ENCODE measurements around the gene TFR2.

The TFR2 gene

DNA sequence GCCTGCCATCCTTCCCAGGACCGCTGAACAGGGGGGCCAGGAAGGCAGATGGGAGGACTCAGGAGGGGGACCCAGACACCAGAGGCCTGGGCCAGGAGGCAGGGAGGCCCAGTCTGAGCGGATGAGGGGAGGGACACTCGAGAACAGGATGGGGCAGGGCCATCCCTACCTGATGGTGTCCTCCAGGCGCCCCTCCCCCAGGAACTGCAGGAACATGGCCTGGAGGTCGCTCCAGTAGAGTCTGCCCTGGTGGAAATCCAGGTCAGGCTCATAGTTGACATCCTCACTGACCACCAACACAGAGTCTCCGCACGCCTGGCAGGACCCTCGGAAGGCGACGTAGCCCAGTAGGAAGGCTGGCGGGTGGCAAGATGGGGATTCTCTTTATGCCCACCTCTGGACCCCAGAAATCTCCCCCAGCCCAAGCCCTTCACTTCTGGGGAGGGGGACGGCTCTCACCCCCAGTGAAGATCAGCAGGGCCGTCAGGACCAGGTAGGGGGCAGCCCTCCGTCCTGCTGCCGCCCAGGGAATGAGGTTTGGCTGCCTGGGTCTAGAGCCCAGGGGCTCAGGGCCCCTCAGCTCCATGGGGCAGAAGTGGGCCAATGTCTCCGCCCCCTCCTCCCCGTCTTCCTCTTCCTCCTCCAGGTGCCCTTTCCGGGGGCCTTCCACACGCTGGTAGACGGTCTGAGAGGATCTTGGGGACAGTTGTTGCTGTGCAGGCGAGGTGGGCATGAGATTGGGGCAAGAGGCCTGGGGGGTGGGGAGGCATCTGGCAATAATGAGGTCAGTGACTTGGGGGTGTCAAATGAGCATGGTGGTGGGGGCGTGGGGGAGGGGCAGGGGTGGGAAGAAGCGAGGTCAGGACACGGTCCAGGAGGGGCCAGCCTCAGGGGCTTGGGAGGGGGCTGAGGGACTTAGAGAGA is 573 bp downstream of the TFR2 start:
- H3K9me3 Mint-ChIP-seq, result no peaks in the 10 kb centered on the region
- H3K27me3 Mint-ChIP-seq, result peaks cover 28% of the 10 kb centered on the region
- H3K27ac Mint-ChIP-seq, result no peak overlapping the region
- H3K4me1 Mint-ChIP-seq, result peaks cover 18% of the 10 kb centered on the region
- H3K36me3 Mint-ChIP-seq, result no peaks in the 10 kb centered on the region
- no peak overlapping the region for H3K4me3 Mint-ChIP-seq
- ATAC-seq, result no peak

DNA sequence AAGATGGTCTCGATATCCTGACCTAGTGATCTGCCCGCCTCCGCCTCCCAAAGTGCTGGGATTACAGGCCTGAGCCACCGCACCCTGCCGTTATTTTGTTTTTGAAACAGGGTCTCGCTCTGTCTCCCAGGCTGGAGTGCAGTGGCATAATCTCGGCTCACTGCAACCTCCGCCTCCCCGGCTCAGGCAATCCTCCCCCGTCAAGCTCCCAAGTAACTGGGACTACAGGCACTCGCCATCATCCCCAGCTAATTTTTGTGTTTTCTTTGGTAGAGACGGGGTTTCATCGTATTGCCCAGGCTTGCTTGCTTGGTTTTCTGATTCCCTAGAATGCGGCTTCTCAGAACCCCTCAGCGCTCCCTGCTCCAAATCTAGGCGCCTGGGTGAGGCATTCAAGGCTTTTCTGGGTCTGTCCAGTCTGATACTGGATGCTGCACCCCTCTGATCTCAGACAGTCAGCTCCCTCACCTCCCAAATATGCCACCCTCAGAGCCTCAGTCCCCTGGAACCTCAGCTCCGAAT is 1.3 kb downstream of the TFR2 start:
- H3K36me3 Mint-ChIP-seq, result no peaks in the 10 kb centered on the region
- H3K4me1 Mint-ChIP-seq, result peaks cover 18% of the 10 kb centered on the region
- no peaks in the 10 kb centered on the region for H3K9me3 Mint-ChIP-seq
- peaks cover 21% of the 10 kb centered on the region for H3K27me3 Mint-ChIP-seq
- ATAC-seq, result no peak
- H3K27ac Mint-ChIP-seq, result no peak overlapping the region
- H3K4me3 Mint-ChIP-seq, result no peak overlapping the region

DNA sequence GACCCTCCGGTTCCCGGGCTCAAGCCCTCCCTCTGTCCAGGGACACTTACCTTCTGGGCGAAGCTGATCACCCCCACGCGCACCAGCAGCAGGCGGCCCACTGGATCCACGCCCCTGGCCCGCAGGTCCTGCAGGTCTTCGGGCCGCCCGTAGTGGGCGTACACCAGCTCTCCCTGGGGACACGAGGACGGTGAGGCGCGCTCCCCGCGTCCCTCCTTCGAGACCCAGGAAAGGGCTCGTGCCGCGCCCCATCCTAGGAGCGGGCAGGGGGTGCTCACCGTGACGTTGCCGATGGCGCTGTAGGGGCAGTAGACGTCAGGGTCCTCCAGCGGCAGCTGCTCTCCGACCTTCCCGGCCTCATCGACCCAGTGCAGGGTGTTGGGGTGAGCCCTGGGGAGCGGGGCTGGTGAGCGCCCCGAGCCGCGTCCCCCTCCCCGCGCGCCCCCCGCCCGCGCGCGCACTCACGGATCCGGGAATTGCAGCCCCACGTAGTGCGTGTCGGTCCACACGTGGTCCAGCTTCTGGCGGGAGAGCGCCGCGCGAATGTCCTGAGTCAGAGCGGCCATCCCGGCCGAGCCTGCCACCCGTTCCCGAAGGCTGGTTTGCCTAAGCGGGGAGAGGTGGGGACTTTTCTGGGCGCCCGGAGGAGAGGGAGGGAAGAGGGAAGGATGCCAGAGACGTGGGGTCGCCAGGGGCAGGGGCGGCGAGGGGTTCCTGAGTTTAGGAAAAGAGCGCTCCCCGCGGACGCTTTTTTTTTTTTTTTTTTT is 8.2 kb downstream of the TFR2 start:
- peak; percentile 77 for ATAC-seq
- Mint-ChIP-seq H3K36me3 (no peaks in the 10 kb centered on the region), H3K9me3 (no peaks in the 10 kb centered on the region), H3K4me3 (peak overlapping the region; percentile 81), H3K27me3 (no peaks in the 10 kb centered on the region), H3K27ac (peak overlapping the region; percentile 80), H3K4me1 (peaks cover 26% of the 10 kb centered on the region)

DNA sequence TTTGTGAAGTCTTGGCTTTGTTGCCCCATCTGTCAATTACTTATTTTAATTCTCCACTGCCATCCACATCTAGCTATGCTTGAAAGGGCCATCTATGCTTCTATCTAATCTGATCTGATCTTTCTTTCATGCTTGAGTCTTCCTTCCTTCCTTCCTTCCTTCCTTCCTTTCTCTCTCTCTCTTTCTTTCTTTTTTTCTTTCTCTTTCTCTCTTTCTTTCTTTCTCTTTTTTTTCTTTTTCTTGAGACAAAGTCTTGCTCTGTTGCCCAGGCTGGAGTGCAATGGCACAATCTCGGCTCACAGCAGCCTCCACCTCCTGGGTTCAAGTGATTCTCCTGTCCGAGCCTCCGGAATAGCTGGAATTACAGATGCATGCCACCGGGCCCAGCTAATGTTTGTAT is 11.3 kb downstream of the TFR2 start:
- H3K27me3 Mint-ChIP-seq, result no peaks in the 10 kb centered on the region
- H3K27ac Mint-ChIP-seq, result no peak overlapping the region
- H3K9me3 Mint-ChIP-seq, result no peaks in the 10 kb centered on the region
- ATAC-seq, result no peak
- no peak overlapping the region for H3K4me3 Mint-ChIP-seq
- H3K36me3 Mint-ChIP-seq, result no peaks in the 10 kb centered on the region
- peaks cover 37% of the 10 kb centered on the region for H3K4me1 Mint-ChIP-seq

DNA sequence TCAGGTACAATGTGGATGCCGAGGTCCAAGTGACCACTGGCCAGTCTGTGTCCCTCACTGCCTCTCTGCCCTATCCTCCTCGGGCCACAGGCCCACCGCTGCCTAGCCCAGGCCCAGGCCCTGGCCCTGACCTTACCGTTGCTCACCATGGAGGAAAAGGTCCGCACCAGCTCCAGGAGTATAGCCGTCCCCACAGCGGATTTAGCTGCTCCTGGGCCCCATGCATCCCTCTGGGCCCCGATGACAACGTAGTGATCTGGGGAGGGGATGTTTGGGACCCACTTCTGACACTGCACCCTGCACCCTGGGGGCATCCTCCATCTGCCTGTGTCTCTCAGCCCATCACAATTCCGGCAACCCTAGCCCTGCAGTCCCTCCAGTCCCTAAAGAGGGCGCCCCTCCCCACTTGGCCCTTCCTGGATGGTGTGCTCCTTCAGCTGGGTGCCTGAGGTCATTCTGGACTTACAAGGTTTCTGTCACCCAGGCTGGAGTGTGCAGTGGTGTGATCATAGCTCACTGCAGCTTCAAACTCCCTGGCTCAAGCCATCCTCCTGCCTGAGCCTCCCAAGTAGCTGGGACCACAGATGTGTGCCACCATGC is 12.1 kb downstream of the TFR2 start:
- H3K4me1 Mint-ChIP-seq, result peaks cover 35% of the 10 kb centered on the region

DNA sequence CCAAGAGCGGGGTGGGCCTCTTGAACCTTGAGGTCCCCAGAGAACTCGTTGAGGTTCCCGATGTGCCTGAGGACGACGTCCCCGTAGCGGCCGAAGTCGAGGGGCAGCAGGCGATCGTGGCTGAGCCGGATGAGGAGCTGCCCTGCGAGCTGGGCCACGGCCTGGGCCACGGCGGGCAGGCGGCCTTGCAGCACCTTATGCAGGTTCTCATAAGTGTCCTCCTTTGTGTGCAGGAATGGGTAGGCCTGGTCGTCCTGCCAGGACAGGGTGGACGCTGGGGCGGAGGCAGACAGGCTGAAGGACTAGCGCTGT is 14.2 kb downstream of the TFR2 start:
- Mint-ChIP-seq H3K27ac (peak overlapping the region; percentile 78), H3K4me1 (peaks cover 20% of the 10 kb centered on the region), H3K27me3 (no peaks in the 10 kb centered on the region), H3K4me3 (peak overlapping the region; percentile 75), H3K36me3 (peaks cover 6% of the 10 kb centered on the region), H3K9me3 (no peaks in the 10 kb centered on the region)
- no peak for ATAC-seq

More for the DNA sequence above, 12.1 kb downstream of the TFR2 start:
- H3K4me3 Mint-ChIP-seq, result no peak overlapping the region
- ATAC-seq, result no peak
- no peaks in the 10 kb centered on the region for H3K36me3 Mint-ChIP-seq
- no peak overlapping the region for H3K27ac Mint-ChIP-seq
- no peaks in the 10 kb centered on the region for H3K27me3 Mint-ChIP-seq
- H3K9me3 Mint-ChIP-seq, result no peaks in the 10 kb centered on the region

DNA sequence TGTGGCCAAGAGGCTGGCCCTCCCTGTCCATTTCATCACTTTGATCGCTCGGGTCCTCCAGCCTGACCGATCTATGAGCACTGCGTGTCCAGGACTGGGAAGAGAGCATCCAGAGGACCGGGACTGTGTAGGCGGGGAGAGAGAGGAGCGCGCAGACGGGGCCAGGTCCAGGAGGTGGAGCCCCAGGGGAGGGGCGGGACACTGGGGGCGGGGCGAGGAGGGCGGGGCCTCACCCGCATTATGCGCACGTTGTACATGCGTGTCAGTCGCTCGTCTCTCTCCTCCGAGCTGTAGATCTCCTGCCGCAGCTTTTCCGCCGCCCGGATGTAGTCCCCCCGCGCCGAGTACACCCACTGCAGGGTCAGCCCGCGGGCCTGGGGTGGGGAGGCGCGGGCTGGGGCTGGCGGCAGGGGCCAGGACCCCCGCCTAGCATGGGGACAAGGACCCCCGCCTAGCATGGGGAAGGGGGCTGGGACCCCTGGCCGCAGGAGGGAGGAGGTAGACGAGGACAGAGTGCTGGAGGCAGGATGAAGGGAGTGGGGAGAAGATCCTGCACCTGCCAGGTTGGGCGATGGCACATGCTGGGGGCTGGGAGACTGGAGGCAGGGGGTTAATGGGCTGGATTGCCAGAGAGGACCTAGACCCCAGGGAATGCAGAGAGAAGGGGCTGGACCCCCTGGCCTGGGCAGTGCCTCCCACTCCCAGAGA is 14.7 kb downstream of the TFR2 start:
- Mint-ChIP-seq H3K27me3 (no peaks in the 10 kb centered on the region), H3K4me3 (peak overlapping the region; percentile 75), H3K9me3 (no peaks in the 10 kb centered on the region), H3K27ac (peak overlapping the region; percentile 78), H3K36me3 (peaks cover 9% of the 10 kb centered on the region), H3K4me1 (peaks cover 17% of the 10 kb centered on the region)
- peak; percentile 91 for ATAC-seq

DNA sequence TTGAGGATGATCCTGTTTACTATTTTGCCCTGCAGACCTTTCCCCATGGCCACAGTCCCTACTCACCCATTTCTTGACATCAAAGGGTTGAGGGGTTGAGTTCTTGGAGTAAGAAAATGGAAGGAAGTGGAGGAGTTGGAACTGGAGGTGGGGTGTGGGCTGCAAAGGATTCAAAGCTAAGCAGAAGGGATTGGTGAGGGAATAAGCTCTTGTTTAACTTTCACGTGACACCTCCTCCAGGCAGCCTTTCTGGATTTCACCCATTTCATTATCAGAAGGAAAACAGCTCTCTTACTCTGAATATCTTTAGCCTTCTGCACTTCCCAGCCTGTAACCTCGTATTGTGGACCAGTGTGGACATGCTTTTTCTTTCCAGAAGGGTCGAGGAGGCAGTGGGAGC is 15.3 kb downstream of the TFR2 start:
- H3K4me1 Mint-ChIP-seq, result peaks cover 17% of the 10 kb centered on the region
- no peak for ATAC-seq
- H3K4me3 Mint-ChIP-seq, result peak overlapping the region; percentile 54
- no peaks in the 10 kb centered on the region for H3K27me3 Mint-ChIP-seq
- no peaks in the 10 kb centered on the region for H3K9me3 Mint-ChIP-seq
- peaks cover 12% of the 10 kb centered on the region for H3K36me3 Mint-ChIP-seq
- H3K27ac Mint-ChIP-seq, result peak overlapping the region; percentile 78

DNA sequence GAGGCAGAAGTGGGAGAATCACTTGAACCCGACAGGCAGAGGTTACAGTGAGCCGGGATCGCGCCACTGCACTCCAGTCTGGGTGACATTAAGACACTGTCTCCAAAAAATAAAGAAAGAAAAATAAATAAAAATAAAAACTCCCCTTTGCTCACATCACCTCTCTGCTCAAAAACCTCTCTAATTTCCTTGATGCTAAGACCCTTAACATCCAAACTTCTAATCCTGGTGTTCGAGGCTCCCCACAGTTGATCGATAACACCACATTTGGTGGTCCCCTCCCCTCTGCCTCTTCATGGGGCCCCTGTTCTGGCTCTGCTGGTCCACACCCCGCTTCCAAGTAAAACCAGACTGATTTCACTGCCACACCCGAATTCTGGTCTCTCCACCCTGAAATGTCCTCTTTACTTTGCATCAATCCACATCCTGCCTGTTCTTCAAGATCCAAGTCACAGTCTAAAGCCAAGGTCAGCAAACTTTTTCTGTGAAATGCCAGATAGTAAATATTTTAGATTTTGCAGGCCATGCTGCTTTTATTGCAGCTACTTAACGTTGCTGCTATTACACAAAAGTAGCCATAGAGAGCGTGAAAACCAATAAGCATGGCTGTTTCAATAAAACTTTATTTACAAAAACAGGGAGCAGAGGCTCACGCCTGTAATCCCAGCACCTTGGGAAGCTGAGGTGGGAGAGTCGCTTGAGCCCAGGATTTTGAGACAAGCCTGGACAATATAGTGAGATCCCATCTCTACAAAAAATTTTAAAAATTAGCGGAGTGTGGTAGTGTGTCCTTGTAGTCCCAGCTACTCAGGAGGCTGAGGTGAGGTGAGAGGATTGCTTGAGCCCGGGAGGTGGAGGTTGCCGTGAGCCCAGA is 17.2 kb downstream of the TFR2 start:
- Mint-ChIP-seq H3K4me3 (no peak overlapping the region), H3K27ac (no peak overlapping the region), H3K9me3 (no peaks in the 10 kb centered on the region), H3K27me3 (no peaks in the 10 kb centered on the region), H3K4me1 (peaks cover 11% of the 10 kb centered on the region), H3K36me3 (peaks cover 12% of the 10 kb centered on the region)
- ATAC-seq, result no peak

DNA sequence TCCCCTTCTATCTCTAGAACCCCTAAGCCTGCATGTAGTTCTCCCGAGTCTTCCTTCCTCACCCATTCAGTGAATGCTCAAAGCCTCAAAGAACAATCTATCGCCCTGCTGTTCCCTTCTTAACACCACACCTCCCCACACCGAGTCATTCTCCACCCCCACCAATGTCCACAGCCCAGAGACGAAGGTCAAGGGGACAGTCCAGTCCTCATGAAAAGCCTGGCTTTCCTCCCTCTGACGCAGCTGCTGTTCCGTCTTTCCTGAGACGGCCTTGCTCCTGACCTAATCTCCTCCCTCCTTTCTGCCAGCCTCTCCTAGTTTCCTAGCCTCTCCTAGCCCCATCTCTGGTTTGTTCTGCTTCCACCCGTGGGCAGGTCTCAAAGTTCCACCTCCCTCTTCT is 19.8 kb downstream of the TFR2 start:
- Mint-ChIP-seq H3K27me3 (no peaks in the 10 kb centered on the region), H3K9me3 (no peaks in the 10 kb centered on the region), H3K4me1 (peaks cover 5% of the 10 kb centered on the region), H3K27ac (no peak overlapping the region), H3K4me3 (no peak overlapping the region), H3K36me3 (peaks cover 12% of the 10 kb centered on the region)
- ATAC-seq, result no peak

DNA sequence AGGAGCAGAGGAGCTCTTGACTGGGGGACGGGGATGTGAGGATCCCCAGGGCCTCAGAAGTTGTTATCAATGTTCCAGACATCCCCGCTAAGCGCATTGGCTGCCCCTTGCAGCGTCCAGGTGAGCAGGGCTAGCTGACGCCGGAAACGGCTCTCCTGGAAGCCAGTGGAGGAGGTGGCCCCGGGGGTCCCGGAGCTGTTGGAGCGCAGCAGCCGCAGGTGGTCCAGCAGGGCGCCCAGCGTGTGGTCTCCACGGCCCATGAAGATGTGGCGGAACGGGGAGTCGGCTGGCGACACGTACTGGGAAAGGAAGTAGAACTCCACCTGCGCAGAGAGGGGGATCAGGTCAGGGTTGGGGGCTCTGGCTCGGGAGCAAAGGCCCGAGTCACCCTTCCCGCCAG is 20.5 kb downstream of the TFR2 start:
- no peak for ATAC-seq
- no peak overlapping the region for H3K27ac Mint-ChIP-seq

DNA sequence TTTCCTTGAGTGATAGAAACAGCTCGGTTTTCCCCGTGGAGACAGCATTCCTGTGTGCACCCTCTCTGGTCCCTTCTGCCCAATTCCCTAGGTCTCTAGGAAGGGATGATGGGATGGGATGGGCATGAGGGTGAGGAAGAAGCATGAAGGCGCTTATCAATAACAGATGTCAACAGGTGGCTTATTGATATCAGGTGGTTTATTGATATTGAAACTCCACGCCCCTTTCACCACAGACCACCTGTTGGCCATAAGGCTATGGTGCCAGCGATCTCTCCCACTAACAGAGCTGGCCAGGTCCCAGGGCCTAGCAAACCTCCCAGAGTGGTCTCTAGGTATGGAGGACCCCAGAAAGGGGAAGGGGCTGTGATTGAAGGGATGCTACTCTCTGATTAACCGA is 21.1 kb downstream of the TFR2 start:
- H3K27me3 Mint-ChIP-seq, result no peaks in the 10 kb centered on the region
- no peak overlapping the region for H3K4me3 Mint-ChIP-seq
- H3K27ac Mint-ChIP-seq, result no peak overlapping the region
- no peaks in the 10 kb centered on the region for H3K4me1 Mint-ChIP-seq
- peaks cover 17% of the 10 kb centered on the region for H3K36me3 Mint-ChIP-seq
- H3K9me3 Mint-ChIP-seq, result no peaks in the 10 kb centered on the region
- ATAC-seq, result no peak

More for the DNA sequence above, 20.5 kb downstream of the TFR2 start:
- H3K36me3 Mint-ChIP-seq, result peaks cover 17% of the 10 kb centered on the region
- no peak overlapping the region for H3K4me3 Mint-ChIP-seq
- no peaks in the 10 kb centered on the region for H3K4me1 Mint-ChIP-seq
- H3K27me3 Mint-ChIP-seq, result no peaks in the 10 kb centered on the region
- no peaks in the 10 kb centered on the region for H3K9me3 Mint-ChIP-seq

DNA sequence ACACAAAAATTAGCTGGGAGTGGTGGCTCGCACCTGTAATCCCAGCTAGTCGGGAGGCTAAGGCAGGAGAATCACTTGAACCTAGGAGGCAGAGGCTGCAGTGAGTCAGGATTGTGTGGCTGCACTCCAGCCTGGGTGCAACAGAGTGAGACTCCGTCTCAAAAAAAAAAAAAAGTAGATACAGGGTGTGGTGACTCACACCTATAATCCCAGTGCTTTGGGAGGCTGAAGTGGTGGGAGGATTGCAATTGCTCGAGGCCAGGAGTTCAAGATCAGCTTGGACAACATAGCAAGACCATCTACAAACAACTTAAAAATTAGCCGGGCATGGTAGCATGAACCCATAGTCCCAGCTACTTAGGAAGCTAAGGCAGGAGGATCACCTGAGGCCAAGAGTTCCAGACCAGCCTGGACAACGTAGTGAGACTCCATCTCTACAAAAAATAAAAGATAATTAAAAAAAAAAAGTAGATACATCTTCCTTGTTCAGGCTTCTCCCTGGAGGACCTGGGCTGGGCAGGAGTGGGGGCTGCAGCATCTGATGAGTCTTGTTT is 27.0 kb downstream of the TFR2 start:
- no peak overlapping the region for H3K4me3 Mint-ChIP-seq
- ATAC-seq, result no peak
- no peaks in the 10 kb centered on the region for H3K27me3 Mint-ChIP-seq
- no peak overlapping the region for H3K27ac Mint-ChIP-seq
- H3K36me3 Mint-ChIP-seq, result peaks cover 11% of the 10 kb centered on the region
- no peaks in the 10 kb centered on the region for H3K9me3 Mint-ChIP-seq
- H3K4me1 Mint-ChIP-seq, result peaks cover 14% of the 10 kb centered on the region

All from stimulated activated memory B cell treated with anti-CD40 and anti-IgM and Interleukin-4, amounts not matched to agents 10 μg/mL and 1 μg/mL and 100 μg/mL, for 72 hours (primary cell).